H1 (cell line): ENCODE data around the gene ARHGAP27. TPM values are rescaled to one million over a fixed set of nuclear protein-coding genes. Genes with fewer than 3 reads are reported as not detected.

Experiments used
- CTCF ChIA-PET: fragments of 300-600 bp; sonication (Branson Sonifier 250); formaldehyde crosslinking; loops from one replicate; lab custom pipeline; 2021; ENCODE audit not compliant: partially characterized antibody; lab: Charles Lee
- POLR2A ChIA-PET: fragments of 300-600 bp; sonication (Branson Sonifier 250); formaldehyde crosslinking; loops from one replicate; lab custom pipeline; 2021; ENCODE audit warnings: inconsistent platforms; ENCODE audit not compliant: partially characterized antibody; lab: Charles Lee
- DNase-seq, 2 experiments: peaks; one replicate each; pipeline versions ENCODE4 v3.0.0 to v3.0.0-alpha.2; 2010 to 2022; ENCODE audit warnings: low spot score in 2 of 2, low read depth in 1 of 2, mixed read lengths in 1 of 2
- FAIRE-seq: peaks from 2 replicates; lab custom pipeline; 2011; peaks lifted over from hg19 to GRCh38; lab: Jason Lieb, UNC
- H2AFZ ChIP-seq: 2 replicates; pipeline ENCODE4 v1.8.1; 2012; ENCODE audit warnings: low read length, inconsistent platforms
- H2AK5ac ChIP-seq: 2 replicates; pipeline ENCODE4 v1.6.1; 2013; ENCODE audit warnings: low read depth, low read length
- H2BK120ac ChIP-seq: replicated peaks from 2 replicates; pipeline ENCODE3; 2013; ENCODE audit warnings: low read depth, low read length, inconsistent platforms
- H2BK12ac ChIP-seq: 2 replicates; pipeline ENCODE4 v1.6.1; 2013; ENCODE audit warnings: low read depth, low read length
- H2BK15ac ChIP-seq: 2 replicates; pipeline ENCODE4 v1.6.1; 2013; ENCODE audit warnings: low read length
- H2BK20ac ChIP-seq: 2 replicates; pipeline ENCODE4 v1.6.1; 2013; ENCODE audit warnings: low read length
- H2BK5ac ChIP-seq: 2 replicates; pipeline ENCODE4 v1.6.1; 2013; ENCODE audit warnings: low read depth, low read length
- H3K14ac ChIP-seq: 2 replicates; pipeline ENCODE4 v1.6.1; 2013; ENCODE audit warnings: inconsistent platforms; ENCODE audit not compliant: insufficient read length
- H3K18ac ChIP-seq: 2 replicates; pipeline ENCODE4 v1.6.1; 2013; ENCODE audit warnings: low read length; ENCODE audit errors: extremely low read depth
- H3K23ac ChIP-seq: 2 replicates; pipeline ENCODE4 v1.6.1; 2013; ENCODE audit warnings: inconsistent platforms; ENCODE audit not compliant: insufficient read length
- H3K23me2 ChIP-seq: 2 replicates; pipeline ENCODE4 v1.6.1; 2013; ENCODE audit warnings: low read depth, low read length
- H3K27ac ChIP-seq: 2 replicates; pipeline ENCODE4 v1.6.1; 2011; ENCODE audit warnings: low read depth, low read length, inconsistent platforms
- H3K27me3 ChIP-seq, 4 experiments: replicated peaks in 1 of 4; 1 replicate in 1 of 4; 2 replicates in 3 of 4; pipeline versions ENCODE4 v1.6.1 to v1.8.1; 2011 to 2013; ENCODE audit warnings: low read length in 3 of 4, mild to moderate bottlenecking in 3 of 4, inconsistent platforms in 2 of 4, mixed read lengths in 2 of 4, moderate library complexity in 1 of 4; ENCODE audit not compliant: control insufficient read depth in 3 of 4, insufficient read depth in 3 of 4; ENCODE audit errors: extremely low read depth in 1 of 4
- H3K36me3 ChIP-seq, 4 experiments: 2 replicates each; pipeline versions ENCODE4 v1.6.1 to v1.8.1; 2011 to 2013; ENCODE audit warnings: mild to moderate bottlenecking in 4 of 4, low read length in 3 of 4, moderate library complexity in 2 of 4, control low read depth in 1 of 4, inconsistent platforms in 1 of 4; ENCODE audit not compliant: insufficient read depth in 4 of 4, control insufficient read depth in 2 of 4
- H3K4ac ChIP-seq: replicated peaks from 2 replicates; pipeline ENCODE3; 2013; ENCODE audit warnings: low read length, low read depth, mixed read lengths, inconsistent platforms; ENCODE audit not compliant: insufficient read length
- H3K4me1 ChIP-seq, 4 experiments: replicated peaks in 1 of 4; 1 replicate in 1 of 4; 2 replicates in 3 of 4; pipeline versions ENCODE4 v1.6.1 to v1.8.1; 2011 to 2013; ENCODE audit warnings: low read length in 3 of 4, inconsistent platforms in 2 of 4, mixed read lengths in 1 of 4; ENCODE audit not compliant: insufficient read depth in 4 of 4, control insufficient read depth in 3 of 4
- H3K4me2 ChIP-seq, 2 experiments: 2 replicates each; pipeline versions ENCODE4 v1.6.1 to v1.8.1; 2011 to 2013; ENCODE audit warnings: low read depth in 2 of 2, low read length in 2 of 2, control low read depth in 1 of 2, inconsistent platforms in 1 of 2, mild to moderate bottlenecking in 1 of 2; ENCODE audit not compliant: insufficient read depth in 1 of 2
- H3K4me3 ChIP-seq, 4 experiments: fragments of 200-600, 300-600 bp in 1 of 4; sonication (generic), shearing (Covaris generic), sonication (Bioruptor Twin) in 1 of 4; 2 replicates each; pipeline versions ENCODE4 v1.5.1 to v1.8.1; 2011 to 2016; ENCODE audit warnings: low read length in 4 of 4, low read depth in 3 of 4, control low read depth in 2 of 4, inconsistent platforms in 2 of 4, mild to moderate bottlenecking in 2 of 4, mixed read lengths in 1 of 4, moderate library complexity in 1 of 4; ENCODE audit not compliant: insufficient read depth in 2 of 4; ENCODE audit errors: extremely low read depth in 1 of 4
- H3K56ac ChIP-seq: replicated peaks from 2 replicates; pipeline ENCODE3; 2013; ENCODE audit warnings: low read depth, mild to moderate bottlenecking, mixed read lengths, low read length, inconsistent platforms; ENCODE audit not compliant: insufficient read length
- H3K79me1 ChIP-seq: 2 replicates; pipeline ENCODE4 v1.6.1; 2013; ENCODE audit warnings: low read depth, low read length, control low read depth
- H3K79me2 ChIP-seq, 2 experiments: 2 replicates each; pipeline versions ENCODE4 v1.6.1 to v1.8.1; 2012 to 2013; ENCODE audit warnings: low read length in 2 of 2, mild to moderate bottlenecking in 2 of 2, inconsistent platforms in 1 of 2; ENCODE audit not compliant: insufficient read depth in 2 of 2, control insufficient read depth in 1 of 2
- H3K9ac ChIP-seq, 4 experiments: replicated peaks in 1 of 4; 1 replicate in 1 of 4; 2 replicates in 3 of 4; pipeline versions ENCODE4 v1.6.1 to v1.8.1; 2011 to 2013; ENCODE audit warnings: low read depth in 3 of 4, low read length in 3 of 4, control low read depth in 2 of 4, mild to moderate bottlenecking in 2 of 4, moderate library complexity in 2 of 4, inconsistent platforms in 1 of 4; ENCODE audit errors: extremely low read depth in 1 of 4
- H3K9me3 ChIP-seq, 2 experiments: 2 replicates each; pipeline versions ENCODE4 v1.6.1 to v1.8.1; 2012 to 2013; ENCODE audit warnings: mild to moderate bottlenecking in 2 of 2, moderate library complexity in 2 of 2, control low read depth in 1 of 2, inconsistent platforms in 1 of 2, low read depth in 1 of 2, low read length in 1 of 2, mixed read lengths in 1 of 2; ENCODE audit not compliant: insufficient read depth in 2 of 2
- H4K20me1 ChIP-seq, 2 experiments: replicated peaks in 1 of 2; 2 replicates each; pipeline versions ENCODE3 to v1.8.1; 2011 to 2013; ENCODE audit warnings: inconsistent platforms in 2 of 2, low read length in 2 of 2, mild to moderate bottlenecking in 1 of 2; ENCODE audit not compliant: insufficient read depth in 2 of 2, control insufficient read depth in 1 of 2
- H4K5ac ChIP-seq: 2 replicates; pipeline ENCODE4 v1.6.1; 2013; ENCODE audit warnings: low read length, low read depth, mixed read lengths, inconsistent platforms; ENCODE audit not compliant: insufficient read length
- H4K8ac ChIP-seq: 2 replicates; pipeline ENCODE4 v1.8.0; 2013; ENCODE audit warnings: mild to moderate bottlenecking, moderate library complexity, low read length, inconsistent platforms; ENCODE audit not compliant: insufficient read depth; ENCODE audit errors: extremely low read depth
- H4K91ac ChIP-seq: replicated peaks from 2 replicates; pipeline ENCODE3; 2013; ENCODE audit warnings: low read length, mixed read lengths, inconsistent platforms; ENCODE audit not compliant: insufficient read length
- BACH1 ChIP-seq: IDR thresholded peaks from 2 replicates; pipeline ENCODE4 v1.6.1; 2012; ENCODE audit warnings: low read length, improper control_type of control experiment
- CHD1 ChIP-seq: IDR thresholded peaks from 2 replicates; pipeline ENCODE4 v1.6.1; 2012; ENCODE audit warnings: low read depth, low read length, improper control_type of control experiment
- CHD2 ChIP-seq: IDR thresholded peaks from 2 replicates; pipeline ENCODE4 v1.6.1; 2012; ENCODE audit warnings: low read length, improper control_type of control experiment
- EGR1 ChIP-seq: IDR thresholded peaks from 2 replicates; pipeline ENCODE4 v1.6.1; 2011; ENCODE audit warnings: low read depth, low read length, borderline replicate concordance
- EP300 ChIP-seq, 2 experiments: IDR thresholded peaks; 1 replicate in 1 of 2; 2 replicates in 1 of 2; pipeline ENCODE4 v1.6.1; 2011 to 2012; ENCODE audit warnings: low read depth in 2 of 2, low read length in 2 of 2, mild to moderate bottlenecking in 2 of 2, borderline replicate concordance in 1 of 2, inconsistent platforms in 1 of 2, moderate library complexity in 1 of 2
- GTF2F1 ChIP-seq: IDR thresholded peaks from 2 replicates; pipeline ENCODE4 v1.6.1; 2012; ENCODE audit warnings: low read depth, low read length, improper control_type of control experiment, borderline replicate concordance
- HDAC2 ChIP-seq, 2 experiments: fragments of 300-600 bp in 1 of 2; sonication (generic) in 1 of 2; IDR thresholded peaks; 2 replicates each; pipeline ENCODE4 v1.6.1; 2011 to 2012; ENCODE audit warnings: low read depth in 2 of 2, low read length in 2 of 2, mild to moderate bottlenecking in 2 of 2, moderate library complexity in 2 of 2, borderline replicate concordance in 1 of 2, inconsistent platforms in 1 of 2
- KDM4A ChIP-seq: IDR thresholded peaks from one replicate; pipeline ENCODE4 v1.7.1; 2012; ENCODE audit warnings: low read depth, mild to moderate bottlenecking, moderate library complexity, low read length, inconsistent platforms; ENCODE audit not compliant: severe bottlenecking
- KDM5A ChIP-seq: fragments of 200-600 bp; IDR thresholded peaks from 2 replicates; pipeline ENCODE4 v1.7.1; 2012; ENCODE audit warnings: mild to moderate bottlenecking, low read length, inconsistent platforms, mixed read lengths
- RXRA ChIP-seq: IDR thresholded peaks from 2 replicates; pipeline ENCODE4 v1.6.1; 2011; ENCODE audit warnings: low read depth, mild to moderate bottlenecking, low read length, moderate library complexity; ENCODE audit not compliant: insufficient read depth
- SP1 ChIP-seq: IDR thresholded peaks from 2 replicates; pipeline ENCODE4 v1.6.1; 2011; ENCODE audit warnings: low read depth, low read length
- SRF ChIP-seq: IDR thresholded peaks from 2 replicates; pipeline ENCODE4 v1.6.1; 2011; ENCODE audit warnings: mild to moderate bottlenecking, low read depth, low read length, moderate library complexity
- TBP ChIP-seq: IDR thresholded peaks from 2 replicates; pipeline ENCODE4 v1.6.1; 2011; ENCODE audit warnings: low read depth, low read length, improper control_type of control experiment
- TEAD4 ChIP-seq: IDR thresholded peaks from 2 replicates; pipeline ENCODE4 v1.6.1; 2012; ENCODE audit warnings: low read depth, low read length, inconsistent platforms, mixed read lengths
- ZNF274 ChIP-seq: IDR thresholded peaks from 2 replicates; pipeline ENCODE4 v1.7.0; 2012; ENCODE audit warnings: low read length, borderline replicate concordance; ENCODE audit errors: extremely low read depth
- WGBS, 2 experiments: shearing (Covaris generic) in 1 of 2; methylation state at CpG; one replicate each; pipeline versions ENCODE4 v1.1.6 to v1.1.7; 2013 to 2015; ENCODE audit warnings: low lambda C conversion rate in 2 of 2, mixed read lengths in 2 of 2, inconsistent platforms in 1 of 2, low coverage in 1 of 2, missing lambda C conversion rate in 1 of 2; ENCODE audit not compliant: insufficient replicate concordance in 2 of 2, insufficient coverage in 1 of 2, insufficient read length in 1 of 2; ENCODE audit errors: extremely low coverage in 1 of 2, missing lambda C conversion rate in 1 of 2; 5-methylcytosine and 5-hydroxymethylcytosine counted together
- polyA plus RNA-seq, 7 experiments: library from polyadenylated mRNA; depleted of rRNA in 3 of 7; stranded (reverse) in 5 of 7; unstranded in 2 of 7; fragments of >200 nt in 5 of 7; fragments of 200-250 nt in 2 of 7; gene quantifications; 1 replicate in 5 of 7; 2 replicates in 1 of 7; 4 replicates in 1 of 7; pipeline versions ENCODE4 v1.2.1 to v1.2.3, GENCODE V29; 2011 to 2013; ENCODE audit warnings: missing spikeins in 2 of 7, mixed read lengths in 2 of 7
- total RNA-seq: library from RNA; stranded (reverse); fragmentation: NEBNext Ultra II Directional; extraction: Animal tissue kit (Norgen Biotek cat#: 25700); gene quantifications from 2 replicates; pipeline ENCODE4 v1.2.1, GENCODE V29; 2021

Gene ARHGAP27
- total and polyA plus RNA-seq, 2 of the 8 experiments (the other 6 are each of a cell fraction or from before 2014, with no cell fraction given), result 11.6 to 13.1 TPM

DNA sequence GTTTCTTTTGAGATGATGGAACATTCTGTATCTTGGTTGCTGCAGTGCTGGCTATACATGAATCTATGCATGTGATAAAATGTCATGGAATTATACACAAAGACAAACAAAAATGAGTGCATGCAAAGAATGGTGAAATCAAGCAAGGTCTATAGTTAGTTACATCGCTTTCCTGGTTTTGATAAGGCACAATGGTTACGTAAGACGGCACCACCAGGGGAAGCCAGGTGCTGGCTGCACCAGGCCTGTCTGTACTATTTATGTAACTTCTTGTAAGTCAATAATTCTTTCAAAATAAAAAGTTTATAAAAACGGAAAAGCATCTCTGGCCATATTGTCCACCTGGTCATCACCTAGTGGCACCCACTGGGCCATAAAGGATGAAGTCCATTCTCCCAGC lies 46.5 kb downstream of the ARHGAP27 start:
- no peak overlapping the region for H3K4me2 ChIP-seq
- no peaks in the 10 kb centered on the region for H3K79me1 ChIP-seq
- no peak overlapping the region for H2BK15ac ChIP-seq
- H3K36me3 ChIP-seq, result no peaks in the 10 kb centered on the region
- FAIRE-seq, result no peak
- H3K9me3 ChIP-seq, result no peaks in the 10 kb centered on the region
- H3K4me3 ChIP-seq, result no peak overlapping the region
- H3K9ac ChIP-seq, result no peak overlapping the region
- ChIA-PET POLR2A (interaction anchor here (0.9 to 2.1 kb wide), 3 partner anchors 14 to 238 kb away, joined by 3 to 7 read pairs (median 5); partner anchors contain the start of gene HEXIM1), CTCF (interaction anchor here (0.9 to 21.9 kb wide), 33 partner anchors 8 to 188 kb away, joined by 3 to 579 read pairs (median 9); partner anchors contain the start of genes ARHGAP27, MAP3K14 and SPATA32)
- H3K4me1 ChIP-seq, result peaks cover 0 to 13% (median 8%) of the 10 kb centered on the region in 4 experiments; a peak in 3 of 7 replicates
- H2AFZ ChIP-seq, result no peak overlapping the region
- H3K18ac ChIP-seq, result no peak overlapping the region
- no peak overlapping the region for H4K5ac ChIP-seq
- no peak overlapping the region for H4K8ac ChIP-seq
- no peak overlapping the region for H3K27ac ChIP-seq
- no peak overlapping the region for H2BK12ac ChIP-seq
- no peak overlapping the region for H2BK5ac ChIP-seq
- no peak overlapping the region for H2AK5ac ChIP-seq
- no peaks in the 10 kb centered on the region for H3K23me2 ChIP-seq
- H3K79me2 ChIP-seq, result no peaks in the 10 kb centered on the region
- H3K14ac ChIP-seq, result no peak overlapping the region
- DNase-seq, result no peak
- no peak overlapping the region for H3K4ac ChIP-seq
- H3K27me3 ChIP-seq, result 0 out of 7 replicates have a peak, but pooled peaks cover 0 to 3% (median 0%) of the 10 kb centered on the region in 4 experiments
- H2BK120ac ChIP-seq, result no peak overlapping the region
- no peak overlapping the region for H3K56ac ChIP-seq
- 87% methylated on average over 4 of the region's 4 CpGs; no CpG with 5 or more reads in 1 of the 2 experiments for WGBS, 2 experiments
- no peaks in the 10 kb centered on the region for H4K20me1 ChIP-seq
- no peak overlapping the region for H3K23ac ChIP-seq
- H4K91ac ChIP-seq, result no peak overlapping the region
- H2BK20ac ChIP-seq, result no peak overlapping the region
- TF ChIP-seq KDM5A (no peak), ZNF274 (no peak), TEAD4 (no peak), KDM4A (no peak), RXRA (no peak), TBP (no peak), GTF2F1 (no peak), EGR1 (no peak), BACH1 (no peak), HDAC2 (IDR thresholded peaks at IDR 0.05; ENCODE audit: borderline replicate concordance in 1 of 2, low read depth in 2 of 2, low read length in 2 of 2) (no peak), CHD1 (no peak), EP300 (IDR thresholded peaks at IDR 0.05; ENCODE audit: borderline replicate concordance in 1 of 2, low read depth in 2 of 2, low read length in 2 of 2) (no peak), CHD2 (no peak), SRF (no peak), SP1 (no peak)
